ENCODE data around the gene JAK1.

JAK1 gene

GRCh38 chr1:64917907-64918306 lies 48.4 kb downstream of the JAK1 start:
- DNase-seq, result no peak

GRCh38 chr1:64917328-64917861 lies 49.0 kb downstream of the JAK1 start:
- no peak for DNase-seq

GRCh38 chr1:64915381-64916274 lies 50.7 kb downstream of the JAK1 start:
- no peak for DNase-seq

- no peak for DNase-seq
Measured at GRCh38 chr1:64913361-64914015, 52.9 kb downstream of the JAK1 start.

GRCh38 chr1:64912191-64912590 lies 54.2 kb downstream of the JAK1 start:
- no peak for DNase-seq

- DNase-seq, result no peak
Measured at GRCh38 chr1:64911326-64911725, 55.0 kb downstream of the JAK1 start.

GRCh38 chr1:64909031-64909430 lies 57.3 kb downstream of the JAK1 start:
- no peak for DNase-seq

GRCh38 chr1:64908575-64908974 lies 57.8 kb downstream of the JAK1 start:
- DNase-seq, result no peak

GRCh38 chr1:64906447-64906846 lies 59.9 kb downstream of the JAK1 start:
- DNase-seq, result no peak

GRCh38 chr1:64903593-64903992 lies 62.8 kb downstream of the JAK1 start:
- DNase-seq, result no peak

- DNase-seq, result no peak
Measured at GRCh38 chr1:64901663-64902062, 64.7 kb downstream of the JAK1 start.

GRCh38 chr1:64900916-64901315 lies 65.4 kb downstream of the JAK1 start:
- no peak for DNase-seq

- DNase-seq, result no peak
Measured at GRCh38 chr1:64898107-64898861, 68.1 kb downstream of the JAK1 start.

- no peak for DNase-seq
Measured at GRCh38 chr1:64896551-64896950, 69.8 kb downstream of the JAK1 start.

- DNase-seq, result no peak
Measured at GRCh38 chr1:64895500-64895899, 70.8 kb downstream of the JAK1 start.

GRCh38 chr1:64894438-64895196 lies 71.7 kb downstream of the JAK1 start:
- DNase-seq, result no peak

- DNase-seq, result no peak
Measured at GRCh38 chr1:64893921-64894320, 72.4 kb downstream of the JAK1 start.

GRCh38 chr1:64892576-64893573 lies 73.5 kb downstream of the JAK1 start:
- no peak for DNase-seq

GRCh38 chr1:64891448-64891825 lies 74.9 kb downstream of the JAK1 start:
- DNase-seq, result no peak

- DNase-seq, result no peak
Measured at GRCh38 chr1:64890699-64891447, 75.5 kb downstream of the JAK1 start.

All from DMS79 treated with DMSO at 0.1 percent for 48 hours (cell line).